NCI-H2029 (cell line): ENCODE data around the gene MAGI2.

Experiments used
- DNase-seq: peaks from one replicate; lab custom pipeline; 2025; lab: John Stamatoyannopoulos, UW

Gene MAGI2

GRCh38 chr7:78718212-78718611, 735.3 kb downstream of the MAGI2 start:
- DNase-seq: no peak

DNA sequence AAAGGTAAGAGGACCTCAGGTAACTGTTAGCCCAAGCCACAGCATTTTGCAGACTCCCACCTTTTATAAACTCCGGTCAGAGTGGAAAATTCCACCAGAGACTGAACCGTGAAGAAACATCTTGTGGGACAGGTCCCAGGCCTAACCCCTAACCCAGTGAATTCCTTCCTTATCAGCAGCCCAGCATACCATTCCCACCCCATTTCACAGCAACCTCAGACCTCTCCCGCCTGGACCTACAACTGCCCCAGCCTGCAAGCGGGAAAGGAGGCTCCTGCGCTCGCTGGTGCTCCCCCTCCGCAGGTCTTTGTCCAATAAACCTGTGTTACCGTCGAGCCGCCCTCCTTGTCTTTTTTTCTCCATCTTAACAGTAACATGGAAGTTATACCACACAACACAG, 736.6 kb downstream of the MAGI2 start:
- DNase-seq: no peak

DNA sequence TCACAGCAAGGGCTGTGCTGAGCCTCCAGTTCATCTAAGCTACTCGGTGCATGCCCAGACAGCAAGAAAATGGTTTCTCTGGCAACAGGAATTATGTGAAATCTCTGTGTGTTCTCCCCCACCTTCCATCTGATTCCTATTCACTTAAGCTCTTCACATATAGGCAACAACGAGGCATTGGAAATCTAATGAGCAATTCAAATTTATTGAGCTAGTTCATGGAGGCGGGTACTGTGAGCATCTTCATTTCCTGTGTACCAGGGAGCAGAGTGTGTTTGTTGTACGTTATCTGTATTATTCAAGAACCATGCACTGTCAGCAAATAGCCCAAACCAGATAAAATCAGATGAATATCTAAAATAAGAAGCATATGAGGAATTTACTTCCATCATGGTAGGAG, 739.1 kb downstream of the MAGI2 start:
- DNase-seq: no peak

DNA sequence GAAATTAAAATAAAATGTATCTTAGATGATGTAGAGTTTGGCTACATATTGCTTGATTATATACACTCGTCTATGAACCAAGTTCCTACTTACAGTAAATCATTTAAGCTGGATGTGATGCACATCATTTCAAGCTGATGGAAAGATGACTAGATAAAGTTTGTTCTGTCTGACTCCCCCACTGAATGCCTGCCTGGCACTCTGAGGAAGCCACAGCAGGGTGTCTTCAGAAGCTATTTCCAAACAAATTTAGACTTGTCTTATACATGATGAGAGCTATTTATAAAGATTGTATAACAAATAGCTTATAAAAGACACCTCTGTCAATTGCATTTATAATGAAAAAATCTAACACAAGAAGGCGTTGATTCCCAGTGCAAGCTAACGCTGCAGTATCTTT, 741.4 kb downstream of the MAGI2 start:
- DNase-seq: no peak

GRCh38 chr7:78709658-78710057, 743.8 kb downstream of the MAGI2 start:
- DNase-seq: no peak

- DNase-seq: no peak
These were observed 749.0 kb downstream of the MAGI2 start for GRCh38 chr7:78704504-78704903.

DNA sequence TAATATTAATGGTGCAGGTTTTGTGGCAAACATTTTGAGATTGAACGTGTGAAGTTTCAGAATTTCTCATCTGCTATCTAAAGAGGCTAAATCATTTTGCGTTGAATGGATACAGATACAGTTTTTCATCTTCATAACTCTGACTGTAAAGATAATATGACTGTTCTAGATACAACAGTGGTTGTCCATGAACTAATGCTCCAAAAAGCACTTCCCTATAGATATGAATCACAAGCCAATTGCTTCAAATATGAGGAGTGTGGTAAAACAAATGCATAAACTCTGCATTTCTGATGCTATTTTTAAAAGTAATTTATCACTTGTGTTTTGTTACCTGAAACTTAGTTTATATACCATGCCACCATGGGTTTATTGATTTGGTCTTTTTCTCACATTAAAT, 750.1 kb downstream of the MAGI2 start:
- DNase-seq: no peak

DNA sequence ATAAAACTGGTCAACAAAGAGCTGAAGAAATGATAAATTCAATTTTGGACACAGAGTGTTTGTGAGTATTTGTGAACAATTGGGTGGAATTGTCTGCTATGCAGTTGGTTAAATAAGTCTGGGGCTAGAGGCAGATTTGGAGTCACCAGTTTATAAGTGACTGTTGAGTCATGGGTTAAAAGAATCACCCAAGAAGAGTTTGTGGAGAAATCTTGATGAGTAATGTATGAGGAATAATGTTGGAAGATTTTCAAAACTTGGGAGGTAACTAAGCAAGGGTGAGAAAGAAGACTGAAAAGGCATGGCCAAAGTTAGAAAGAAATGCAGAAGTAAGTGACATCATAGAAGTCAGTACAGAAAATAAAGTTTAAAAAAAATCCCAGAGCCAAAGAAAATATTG, 750.7 kb downstream of the MAGI2 start:
- no peak for DNase-seq

- no peak for DNase-seq
These were observed 757.6 kb downstream of the MAGI2 start for GRCh38 chr7:78695826-78696225.

DNA sequence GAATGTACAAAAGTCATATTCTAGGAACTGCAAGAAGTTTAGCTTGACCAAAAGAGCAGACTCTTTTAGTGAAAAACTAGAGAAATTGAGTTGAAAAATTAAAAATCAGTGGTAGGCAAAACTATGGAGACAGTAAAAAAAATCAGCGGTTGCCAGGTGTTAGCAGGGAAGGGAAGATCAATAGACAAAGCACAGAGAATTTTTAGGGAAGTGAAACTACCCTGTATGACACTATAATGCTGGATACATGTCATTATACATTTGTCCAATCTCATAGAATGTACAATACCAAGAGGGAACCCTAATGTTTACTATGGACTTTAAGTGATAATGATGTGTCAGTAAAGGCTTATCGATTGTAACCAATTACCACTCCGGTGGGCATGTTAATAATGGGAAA, 761.9 kb downstream of the MAGI2 start:
- DNase-seq: no peak

- DNase-seq: no peak
These were observed 763.3 kb downstream of the MAGI2 start for GRCh38 chr7:78690174-78690573.

GRCh38 chr7:78688376-78688775, 765.1 kb downstream of the MAGI2 start:
- DNase-seq: no peak

- no peak for DNase-seq
These were observed 767.3 kb downstream of the MAGI2 start for GRCh38 chr7:78686189-78686588.

DNA sequence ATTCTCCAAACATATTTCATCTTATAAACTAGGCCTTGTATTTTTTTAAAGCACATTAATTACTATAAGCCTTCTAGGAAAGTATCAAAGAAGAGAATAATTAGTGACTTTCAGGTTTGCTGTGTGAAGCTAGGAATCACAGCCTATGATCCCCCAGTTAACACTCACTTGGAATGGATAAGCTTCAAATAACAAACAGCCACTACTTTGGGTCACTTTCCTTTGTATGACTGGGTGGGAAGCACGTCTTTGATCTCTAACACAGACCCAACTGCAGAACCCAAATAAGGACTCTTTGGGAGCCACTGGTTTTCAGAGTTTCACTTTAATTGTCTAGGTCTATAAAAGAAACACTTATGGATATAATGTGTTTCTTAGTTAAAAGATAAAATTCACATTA, 769.3 kb downstream of the MAGI2 start:
- no peak for DNase-seq

- no peak for DNase-seq
These were observed 769.9 kb downstream of the MAGI2 start for GRCh38 chr7:78683566-78683965.

DNA sequence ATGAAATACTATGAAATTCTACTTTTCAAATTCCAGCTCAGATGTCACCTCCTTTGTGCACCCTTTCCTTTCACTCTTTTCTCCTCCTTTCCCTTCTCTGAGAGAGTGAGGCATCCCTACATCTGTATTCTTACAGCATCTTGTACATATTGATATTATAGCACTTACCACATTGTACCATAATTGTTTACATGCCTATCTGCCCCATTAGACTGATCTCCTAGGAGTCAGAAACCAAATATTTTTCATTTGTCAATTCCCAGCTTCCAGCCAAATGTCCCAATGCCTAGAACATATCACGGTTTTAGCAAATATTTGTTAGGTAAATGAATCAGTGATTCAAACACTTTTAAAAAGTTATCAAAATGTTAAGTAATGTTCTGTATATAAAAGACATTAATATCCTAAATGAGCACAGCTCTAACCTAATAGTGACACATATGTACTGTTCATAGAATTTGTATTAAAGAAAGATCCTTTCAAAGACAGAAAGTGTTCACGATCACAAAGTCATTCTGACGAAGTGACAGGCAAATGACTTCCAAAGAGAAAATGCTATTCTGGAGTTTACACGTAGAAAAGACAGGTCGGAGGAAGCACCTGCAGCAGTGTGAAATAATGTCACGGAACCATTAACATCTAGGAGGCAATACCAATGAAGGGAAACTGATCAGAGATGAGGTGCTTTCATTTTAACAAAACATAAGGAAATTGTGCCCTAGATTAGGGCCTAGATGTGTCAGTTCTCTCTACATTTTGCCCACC, 774.2 kb downstream of the MAGI2 start:
- no peak for DNase-seq

GRCh38 chr7:78677391-78677790, 776.1 kb downstream of the MAGI2 start:
- no peak for DNase-seq

GRCh38 chr7:78675511-78675910, 778.0 kb downstream of the MAGI2 start:
- no peak for DNase-seq

DNA sequence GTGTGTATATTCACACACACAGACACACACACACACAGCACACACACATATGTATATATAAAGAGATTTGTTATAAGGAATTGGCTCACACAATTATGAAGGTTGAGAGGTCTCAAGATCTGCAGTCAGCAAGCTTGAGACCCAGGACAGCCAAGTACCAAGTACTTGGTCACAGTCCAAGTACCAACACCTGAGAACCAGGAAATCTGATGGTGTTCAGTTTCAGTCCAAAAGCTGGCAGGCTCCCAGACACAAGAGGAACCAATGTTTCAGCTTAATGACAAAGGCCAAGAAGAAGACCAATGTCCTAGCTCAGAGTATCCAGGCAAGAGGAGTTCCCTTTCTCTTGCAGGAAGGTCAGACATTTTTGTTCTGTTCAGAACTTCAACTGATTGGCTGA, 780.2 kb downstream of the MAGI2 start:
- DNase-seq: peak; percentile 91

- no peak for DNase-seq
These were observed 790.5 kb downstream of the MAGI2 start for GRCh38 chr7:78662939-78663338.

GRCh38 chr7:78649976-78650375, 803.5 kb downstream of the MAGI2 start:
- DNase-seq: no peak

DNA sequence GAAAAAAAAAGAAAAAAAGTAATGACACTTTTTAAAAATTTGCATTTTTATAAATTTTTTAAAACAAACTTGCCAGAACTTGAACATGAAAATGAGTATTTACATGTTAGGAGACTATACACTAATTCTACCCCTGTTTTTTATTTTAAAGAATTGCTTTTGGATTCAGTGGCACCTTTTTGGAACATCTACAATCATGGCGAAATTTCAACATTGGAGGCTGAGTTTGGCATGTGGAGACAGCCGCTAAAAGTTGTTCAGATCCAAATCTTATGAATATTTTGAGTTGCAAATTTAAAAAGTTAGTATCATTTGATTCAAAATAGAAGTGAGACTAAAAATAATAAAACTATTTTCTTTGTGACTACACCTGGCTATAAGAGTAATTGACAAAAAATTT, 804.2 kb downstream of the MAGI2 start:
- no peak for DNase-seq

DNA sequence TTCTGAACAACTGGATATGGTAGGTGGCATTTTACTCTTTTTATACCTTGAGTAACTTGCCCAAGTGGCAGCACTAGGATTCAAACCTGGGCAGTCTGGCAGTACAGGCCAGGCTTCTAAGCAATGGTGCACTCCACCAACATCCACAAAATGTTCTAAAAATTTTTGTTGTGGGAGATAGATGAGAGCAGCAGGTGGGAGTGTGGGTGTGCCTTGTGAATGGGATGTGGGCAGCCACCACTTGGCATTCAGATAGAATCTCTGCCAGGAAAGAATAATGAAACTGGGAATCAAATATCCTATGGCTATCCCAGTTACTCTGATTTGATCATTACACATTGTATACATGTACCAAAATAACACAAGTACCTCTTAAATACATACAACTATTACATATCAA, 810.7 kb downstream of the MAGI2 start:
- no peak for DNase-seq

DNA sequence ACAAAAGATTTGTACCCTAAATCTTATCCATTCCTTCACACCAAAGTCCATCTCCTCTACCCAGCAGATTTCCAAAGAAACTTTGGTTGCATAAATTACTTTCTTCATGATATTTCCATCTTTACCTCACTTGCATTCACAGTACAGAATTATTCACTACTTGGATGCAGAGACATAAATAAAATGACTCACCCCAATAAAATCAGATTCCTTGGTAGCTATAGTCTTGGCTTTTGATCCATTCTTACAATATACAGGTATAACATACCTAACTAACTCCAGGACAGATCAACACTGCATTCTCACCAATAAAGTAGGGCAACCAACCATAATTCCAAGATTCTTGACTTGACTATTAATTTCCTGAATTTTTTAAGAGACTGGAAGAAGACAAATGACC, 815.1 kb downstream of the MAGI2 start:
- DNase-seq: no peak
